Activated CD4-positive, alpha-beta memory T cell treated with anti-CD3 and anti-CD28 coated beads for 36 hours (primary cell): ENCODE measurements around the gene ROBO1. TPM values are rescaled to one million over a fixed set of nuclear protein-coding genes. Genes with fewer than 3 reads are reported as not detected.

Source experiments
- CTCF ChIA-PET: fragments of 350-600 bp; sonication (Branson Sonifier 250); formaldehyde crosslinking; loops from one replicate; lab custom pipeline; 2021; ENCODE audit warnings: antibody characterized with exemption, inconsistent platforms; lab: Charles Lee
- POLR2A ChIA-PET: fragments of 350-600 bp; sonication (Branson Sonifier 250); formaldehyde crosslinking; loops from one replicate; lab custom pipeline; 2021; ENCODE audit warnings: antibody characterized with exemption; lab: Charles Lee
- DNase-seq: peaks from one replicate; pipeline ENCODE4 v3.0.0-alpha.2; 2020
- H3K27ac Mint-ChIP-seq: one replicate; pipeline ENCODE4 v1.8.0; 2021; ENCODE audit warnings: mixed read lengths
- H3K27me3 Mint-ChIP-seq: one replicate; pipeline ENCODE4 v1.8.0; 2021; ENCODE audit warnings: mixed read lengths
- H3K36me3 Mint-ChIP-seq: one replicate; pipeline ENCODE4 v1.8.0; 2021; ENCODE audit warnings: mixed read lengths
- H3K4me1 Mint-ChIP-seq: one replicate; pipeline ENCODE4 v1.8.0; 2021; ENCODE audit warnings: low read depth, mixed read lengths
- H3K4me3 Mint-ChIP-seq: one replicate; pipeline ENCODE4 v1.8.0; 2021; ENCODE audit warnings: mild to moderate bottlenecking, mixed read lengths
- H3K9me3 Mint-ChIP-seq: one replicate; pipeline ENCODE4 v1.8.0; 2021; ENCODE audit warnings: mixed read lengths
- intact Hi-C: fragments of 100-400 bp; cut with micrococcal nuclease; formaldehyde crosslinking; loops from one replicate; pipeline ENCODE4 v1.15.1; 2023
- total RNA-seq, 2 experiments: library from RNA; stranded (reverse); gene quantifications; one replicate each; pipeline ENCODE4 v1.2.3, GENCODE V29; 2021

The ROBO1 gene
- total RNA-seq, 2 experiments from 2014 or later = not detected

- Mint-ChIP-seq H3K4me3 (no peak overlapping the region), H3K9me3 (peaks cover 5% of the 10 kb centered on the region), H3K4me1 (no peaks in the 10 kb centered on the region), H3K36me3 (no peaks in the 10 kb centered on the region), H3K27me3 (no peaks in the 10 kb centered on the region), H3K27ac (no peak overlapping the region)
- POLR2A ChIA-PET = no interaction called here
- no peak for DNase-seq
- intact Hi-C loops = no loop called here
- CTCF ChIA-PET = no interaction called here
These were observed 1097.7 kb downstream of the ROBO1 start for GRCh38 chr3:78670094-78670493.

GRCh38 chr3:78668302-78668701, 1099.5 kb downstream of the ROBO1 start:
- H3K27me3 Mint-ChIP-seq = no peaks in the 10 kb centered on the region
- intact Hi-C loops = no loop called here
- POLR2A ChIA-PET = no interaction called here
- no peaks in the 10 kb centered on the region for H3K36me3 Mint-ChIP-seq
- DNase-seq = no peak
- H3K27ac Mint-ChIP-seq = no peak overlapping the region
- H3K9me3 Mint-ChIP-seq = peaks cover 5% of the 10 kb centered on the region
- H3K4me1 Mint-ChIP-seq = no peaks in the 10 kb centered on the region
- no peak overlapping the region for H3K4me3 Mint-ChIP-seq
- CTCF ChIA-PET = no interaction called here

- H3K4me3 Mint-ChIP-seq = no peak overlapping the region
- intact Hi-C loops = no loop called here
- no peak overlapping the region for H3K27ac Mint-ChIP-seq
- H3K9me3 Mint-ChIP-seq = peaks cover 5% of the 10 kb centered on the region
- H3K36me3 Mint-ChIP-seq = no peaks in the 10 kb centered on the region
- DNase-seq = no peak
- no peaks in the 10 kb centered on the region for H3K27me3 Mint-ChIP-seq
- POLR2A ChIA-PET = no interaction called here
- CTCF ChIA-PET = no interaction called here
- H3K4me1 Mint-ChIP-seq = no peaks in the 10 kb centered on the region
These were observed 1101.4 kb downstream of the ROBO1 start for GRCh38 chr3:78666470-78666800.

- ChIA-PET POLR2A (no interaction called here), CTCF (no interaction called here)
- H3K4me3 Mint-ChIP-seq = no peak overlapping the region
- H3K9me3 Mint-ChIP-seq = peaks cover 5% of the 10 kb centered on the region
- H3K4me1 Mint-ChIP-seq = no peaks in the 10 kb centered on the region
- intact Hi-C loops = no loop called here
- no peaks in the 10 kb centered on the region for H3K27me3 Mint-ChIP-seq
- H3K36me3 Mint-ChIP-seq = no peaks in the 10 kb centered on the region
- H3K27ac Mint-ChIP-seq = no peak overlapping the region
- DNase-seq = no peak
These were observed 1101.9 kb downstream of the ROBO1 start for GRCh38 chr3:78665776-78666469.

- ChIA-PET POLR2A (no interaction called here), CTCF (no interaction called here)
- Mint-ChIP-seq H3K4me3 (no peak overlapping the region), H3K4me1 (no peaks in the 10 kb centered on the region), H3K27ac (no peak overlapping the region), H3K27me3 (no peaks in the 10 kb centered on the region), H3K36me3 (no peaks in the 10 kb centered on the region), H3K9me3 (peaks cover 2% of the 10 kb centered on the region)
- intact Hi-C loops = no loop called here
- DNase-seq = no peak
These were observed 1102.7 kb downstream of the ROBO1 start for GRCh38 chr3:78665101-78665500.

- Mint-ChIP-seq H3K27ac (no peak overlapping the region), H3K9me3 (no peaks in the 10 kb centered on the region), H3K27me3 (no peaks in the 10 kb centered on the region), H3K4me1 (no peaks in the 10 kb centered on the region), H3K36me3 (no peaks in the 10 kb centered on the region), H3K4me3 (no peak overlapping the region)
- ChIA-PET POLR2A (no interaction called here), CTCF (no interaction called here)
- intact Hi-C loops = loop anchor here (5.0 kb wide), 1 partner anchor 836 kb away; no protein-coding TSS in a partner anchor
- DNase-seq = no peak
These were observed 1106.8 kb downstream of the ROBO1 start for GRCh38 chr3:78660957-78661356.

- Mint-ChIP-seq H3K36me3 (no peaks in the 10 kb centered on the region), H3K27ac (no peak overlapping the region), H3K9me3 (no peaks in the 10 kb centered on the region), H3K27me3 (no peaks in the 10 kb centered on the region), H3K4me1 (no peaks in the 10 kb centered on the region), H3K4me3 (no peak overlapping the region)
- CTCF ChIA-PET = no interaction called here
- POLR2A ChIA-PET = no interaction called here
- intact Hi-C loops = loop anchor here (5.0 kb wide), 1 partner anchor 703 kb away; no protein-coding TSS in a partner anchor
- peak; percentile 12 for DNase-seq
These were observed 1108.3 kb downstream of the ROBO1 start for GRCh38 chr3:78659386-78659987.

- H3K27me3 Mint-ChIP-seq = no peaks in the 10 kb centered on the region
- H3K4me3 Mint-ChIP-seq = no peak overlapping the region
- H3K9me3 Mint-ChIP-seq = no peaks in the 10 kb centered on the region
- intact Hi-C loops = loop anchor here (5.0 kb wide), 1 partner anchor 1610 kb away; no protein-coding TSS in a partner anchor
- H3K27ac Mint-ChIP-seq = no peak overlapping the region
- H3K4me1 Mint-ChIP-seq = no peaks in the 10 kb centered on the region
- POLR2A ChIA-PET = no interaction called here
- DNase-seq = no peak
- H3K36me3 Mint-ChIP-seq = no peaks in the 10 kb centered on the region
- CTCF ChIA-PET = interaction anchor here (1.3 kb wide), 1 partner anchor 10 kb away, joined by 4 read pairs; no protein-coding TSS in a partner anchor
These were observed 1120.1 kb downstream of the ROBO1 start for GRCh38 chr3:78647726-78648125.

- Mint-ChIP-seq H3K27ac (no peak overlapping the region), H3K4me1 (no peaks in the 10 kb centered on the region), H3K4me3 (no peak overlapping the region), H3K9me3 (no peaks in the 10 kb centered on the region), H3K27me3 (no peaks in the 10 kb centered on the region), H3K36me3 (no peaks in the 10 kb centered on the region)
- CTCF ChIA-PET = interaction anchor here (0.8 to 1.5 kb wide), 3 partner anchors 10 to 688 kb away, joined by 3 to 5 read pairs (median 3); no protein-coding TSS in a partner anchor
- DNase-seq = no peak
- POLR2A ChIA-PET = no interaction called here
- intact Hi-C loops = loop anchor here (5.0 kb wide), 1 partner anchor 1608 kb away; no protein-coding TSS in a partner anchor
These were observed 1122.0 kb downstream of the ROBO1 start for GRCh38 chr3:78645628-78646310.

GRCh38 chr3:78644847-78645246, 1123.0 kb downstream of the ROBO1 start:
- intact Hi-C loops = loop anchor here (5.0 kb wide), 1 partner anchor 1608 kb away; no protein-coding TSS in a partner anchor
- Mint-ChIP-seq H3K36me3 (no peaks in the 10 kb centered on the region), H3K4me3 (no peak overlapping the region), H3K27ac (no peak overlapping the region), H3K9me3 (no peaks in the 10 kb centered on the region), H3K27me3 (no peaks in the 10 kb centered on the region), H3K4me1 (no peaks in the 10 kb centered on the region)
- no peak for DNase-seq
- ChIA-PET POLR2A (no interaction called here), CTCF (interaction anchor here (1.5 kb wide), 1 partner anchor 9 kb away, joined by 3 read pairs; no protein-coding TSS in a partner anchor)

GRCh38 chr3:78642226-78643035, 1125.4 kb downstream of the ROBO1 start:
- H3K27me3 Mint-ChIP-seq = no peaks in the 10 kb centered on the region
- ChIA-PET CTCF (no interaction called here), POLR2A (no interaction called here)
- no peak overlapping the region for H3K27ac Mint-ChIP-seq
- DNase-seq = no peak
- intact Hi-C loops = no loop called here
- H3K9me3 Mint-ChIP-seq = no peaks in the 10 kb centered on the region
- no peak overlapping the region for H3K4me3 Mint-ChIP-seq
- no peaks in the 10 kb centered on the region for H3K36me3 Mint-ChIP-seq
- no peaks in the 10 kb centered on the region for H3K4me1 Mint-ChIP-seq

- POLR2A ChIA-PET = no interaction called here
- DNase-seq = no peak
- Mint-ChIP-seq H3K4me3 (no peak overlapping the region), H3K36me3 (no peaks in the 10 kb centered on the region), H3K27ac (no peak overlapping the region), H3K27me3 (no peaks in the 10 kb centered on the region), H3K9me3 (no peaks in the 10 kb centered on the region), H3K4me1 (no peaks in the 10 kb centered on the region)
- intact Hi-C loops = no loop called here
- CTCF ChIA-PET = no interaction called here
These were observed 1126.1 kb downstream of the ROBO1 start for GRCh38 chr3:78641703-78642102.
